ENCODE measurements around the gene ARL2. TPM values are rescaled to one million over a fixed set of nuclear protein-coding genes. Genes with fewer than 3 reads are reported as not detected.
A peak's percentile ranks its signal among the peaks of the same experiment; 100 is the strongest.

ARL2 gene
- total RNA-seq, 2 donors from 2014 or later, result 127 to 199 TPM

GRCh38 chr11:65035579-65035978 is 21.6 kb downstream of the ARL2 start:
- Mint-ChIP-seq H3K9me3 (no peaks in the 10 kb centered on the region), H3K27me3 (ENCODE audit: insufficient read depth) (no peaks in the 10 kb centered on the region), H3K36me3 (ENCODE audit: low read depth) (peaks cover 22% of the 10 kb centered on the region), H3K4me3 (no peak overlapping the region), H3K4me1 (peaks cover 1% of the 10 kb centered on the region), H3K27ac (no peak overlapping the region)
- Histone ChIP-seq H3K27ac (ENCODE audit: low read depth, low read length) (no peak overlapping the region), H3K9ac (ENCODE audit: extremely low read depth, low read length, poor library complexity, severe bottlenecking) (no peak overlapping the region), H3K9me3 (ENCODE audit: control insufficient read depth, low read length) (no peaks in the 10 kb centered on the region), H3K27me3 (ENCODE audit: control insufficient read depth, insufficient read depth, low read length, poor library complexity, severe bottlenecking) (no peaks in the 10 kb centered on the region), H3K36me3 (ENCODE audit: control insufficient read depth, insufficient read depth, low read length) (peaks cover 5% of the 10 kb centered on the region), H3K4me1 (ENCODE audit: control insufficient read depth, insufficient read depth, low read length) (no peaks in the 10 kb centered on the region), H3K4me3 (ENCODE audit: low read length) (no peak overlapping the region)
- DNase-seq, result no peak
- no peak for TF ChIP-seq CTCF (conservative IDR thresholded peaks at IDR 0.05)
- WGBS, 2 experiments (ENCODE audit: insufficient coverage in 1 of 2, insufficient read length in 1 of 2), result 92 to 95% methylated on average over 8 to 11 of the region's 11 CpGs

- 92 to 94% methylated on average over 2 to 6 of the region's 6 CpGs for WGBS, 2 experiments (ENCODE audit: insufficient coverage in 1 of 2, insufficient read length in 1 of 2)
- TF ChIP-seq CTCF (conservative IDR thresholded peaks at IDR 0.05), result no peak
- no peaks in the 10 kb centered on the region for H3K9me3 Mint-ChIP-seq
- H3K4me1 Mint-ChIP-seq, result peaks cover 2% of the 10 kb centered on the region
- Histone ChIP-seq H3K9me3 (ENCODE audit: control insufficient read depth, low read length) (no peaks in the 10 kb centered on the region), H3K27me3 (ENCODE audit: control insufficient read depth, insufficient read depth, low read length, poor library complexity, severe bottlenecking) (no peaks in the 10 kb centered on the region), H3K27ac (ENCODE audit: low read depth, low read length) (no peak overlapping the region), H3K4me3 (ENCODE audit: low read length) (no peak overlapping the region), H3K36me3 (ENCODE audit: control insufficient read depth, insufficient read depth, low read length) (peaks cover 5% of the 10 kb centered on the region), H3K4me1 (ENCODE audit: control insufficient read depth, insufficient read depth, low read length) (no peaks in the 10 kb centered on the region), H3K9ac (ENCODE audit: extremely low read depth, low read length, poor library complexity, severe bottlenecking) (no peak overlapping the region)
- H3K36me3 Mint-ChIP-seq (ENCODE audit: low read depth), result peaks cover 22% of the 10 kb centered on the region
- no peaks in the 10 kb centered on the region for H3K27me3 Mint-ChIP-seq (ENCODE audit: insufficient read depth)
- DNase-seq, result no peak
- H3K4me3 Mint-ChIP-seq, result no peak overlapping the region
- H3K27ac Mint-ChIP-seq, result no peak overlapping the region
Observed at GRCh38 chr11:65036931-65037330, 23.0 kb downstream of the ARL2 start.

GRCh38 chr11:65040520-65040846 is 26.5 kb downstream of the ARL2 start:
- no peaks in the 10 kb centered on the region for H3K4me1 ChIP-seq (ENCODE audit: control insufficient read depth, insufficient read depth, low read length)
- peaks cover 2% of the 10 kb centered on the region for H3K4me1 Mint-ChIP-seq
- no peak for TF ChIP-seq CTCF (conservative IDR thresholded peaks at IDR 0.05)
- H3K27ac ChIP-seq (ENCODE audit: low read depth, low read length), result peak overlapping the region; percentile 91
- no peaks in the 10 kb centered on the region for H3K9me3 ChIP-seq (ENCODE audit: control insufficient read depth, low read length)
- H3K36me3 Mint-ChIP-seq (ENCODE audit: low read depth), result peaks cover 24% of the 10 kb centered on the region
- WGBS, 2 experiments (ENCODE audit: insufficient coverage in 1 of 2, insufficient read length in 1 of 2), result 28 to 31% methylated on average over 7 of the region's 7 CpGs
- peak overlapping the region; percentile 77 for H3K4me3 Mint-ChIP-seq
- H3K36me3 ChIP-seq (ENCODE audit: control insufficient read depth, insufficient read depth, low read length), result peaks cover 12% of the 10 kb centered on the region
- no peak for DNase-seq
- H3K9me3 Mint-ChIP-seq, result no peaks in the 10 kb centered on the region
- no peaks in the 10 kb centered on the region for H3K27me3 ChIP-seq (ENCODE audit: control insufficient read depth, insufficient read depth, low read length, poor library complexity, severe bottlenecking)
- peak overlapping the region; percentile 84 for H3K4me3 ChIP-seq (ENCODE audit: low read length)
- H3K27ac Mint-ChIP-seq, result peak overlapping the region; percentile 96
- H3K9ac ChIP-seq (ENCODE audit: extremely low read depth, low read length, poor library complexity, severe bottlenecking), result peak overlapping the region; percentile 63
- no peaks in the 10 kb centered on the region for H3K27me3 Mint-ChIP-seq (ENCODE audit: insufficient read depth)

All from endodermal cell (in vitro differentiated cells).